IMR-90 (cell line): ENCODE data around the gene C6orf136. TPM values are rescaled to one million over a fixed set of nuclear protein-coding genes. Genes with fewer than 3 reads are reported as not detected.

Experiments
- ATAC-seq: fragments of 200-7000 bp; cut with Tn5 transposase; 2 replicates; pipeline ENCODE4 v1.9.1; 2020; ENCODE audit warnings: low read depth, mild to moderate bottlenecking, moderate library complexity
- BruUV-seq: library from RNA; stranded (reverse); fragments of 400-500 nt; replicated peaks from 2 replicates; lab custom pipeline; 2021; lab: Mats Ljungman, UMichigan
- CTCF ChIA-PET: fragments of 300-600 bp; formaldehyde crosslinking; extraction: SDS; loops from one replicate; lab custom pipeline; 2021; ENCODE audit warnings: antibody characterized with exemption; lab: Yijun Ruan, JAX
- POLR2A ChIA-PET: fragments of 300-600 bp; sonication (Branson Sonifier 250); formaldehyde crosslinking; loops from one replicate; lab custom pipeline; 2022; ENCODE audit warnings: antibody characterized with exemption; ENCODE audit not compliant: unreplicated experiment; lab: Charles Lee
- DNase-seq: peaks from one replicate; pipeline ENCODE4 v3.0.0; 2013
- H2AFZ ChIP-seq: replicated peaks from 2 replicates; pipeline ENCODE3; 2013; ENCODE audit warnings: low read length, mild to moderate bottlenecking; ENCODE audit not compliant: poor library complexity
- H2AK5ac ChIP-seq: 2 replicates; pipeline ENCODE4 v1.6.1; 2013; ENCODE audit warnings: low read depth, low read length, inconsistent platforms
- H2AK9ac ChIP-seq: replicated peaks from 2 replicates; pipeline ENCODE3; 2013; ENCODE audit warnings: mild to moderate bottlenecking, low read depth, low read length, moderate library complexity; ENCODE audit not compliant: poor library complexity
- H2BK120ac ChIP-seq: 2 replicates; pipeline ENCODE4 v1.6.1; 2013; ENCODE audit warnings: low read depth, low read length, inconsistent platforms
- H2BK15ac ChIP-seq: 3 replicates; pipeline ENCODE4 v1.6.1; 2013; ENCODE audit warnings: low read depth, low read length, inconsistent platforms
- H2BK20ac ChIP-seq: 2 replicates; pipeline ENCODE4 v1.6.1; 2013; ENCODE audit warnings: low read depth, mild to moderate bottlenecking, inconsistent platforms, low read length, moderate library complexity
- H2BK5ac ChIP-seq: 2 replicates; pipeline ENCODE4 v1.6.1; 2013; ENCODE audit warnings: mild to moderate bottlenecking, low read depth, low read length, inconsistent platforms; ENCODE audit not compliant: poor library complexity, severe bottlenecking
- H3K14ac ChIP-seq: replicated peaks from 2 replicates; pipeline ENCODE4 v1.6.1; 2013; ENCODE audit warnings: low read depth, low read length, inconsistent platforms
- H3K18ac ChIP-seq: 2 replicates; pipeline ENCODE4 v1.6.1; 2013; ENCODE audit warnings: low read depth, low read length, control low read depth
- H3K23ac ChIP-seq: 2 replicates; pipeline ENCODE4 v1.6.1; 2013; ENCODE audit warnings: low read depth, low read length, inconsistent platforms
- H3K27ac ChIP-seq: 2 replicates; pipeline ENCODE4 v1.5.1; 2013; ENCODE audit warnings: mild to moderate bottlenecking, control low read depth, low read length; ENCODE audit not compliant: insufficient read depth
- H3K27me3 ChIP-seq: 2 replicates; pipeline ENCODE4 v1.6.1; 2013; ENCODE audit warnings: low read length; ENCODE audit not compliant: control insufficient read depth, insufficient read depth
- H3K36me3 ChIP-seq: 2 replicates; pipeline ENCODE4 v1.6.1; 2013; ENCODE audit warnings: low read length, mixed read lengths; ENCODE audit not compliant: control insufficient read depth, insufficient read depth
- H3K4ac ChIP-seq: 2 replicates; pipeline ENCODE4 v1.6.1; 2013; ENCODE audit warnings: low read depth, low read length, inconsistent platforms
- H3K4me1 ChIP-seq: 2 replicates; pipeline ENCODE4 v1.6.1; 2013; ENCODE audit warnings: low read length, mixed read lengths; ENCODE audit not compliant: control insufficient read depth, insufficient read depth
- H3K4me2 ChIP-seq: 2 replicates; pipeline ENCODE4 v1.6.1; 2013; ENCODE audit warnings: low read depth, mild to moderate bottlenecking, control low read depth, low read length, moderate library complexity
- H3K4me3 ChIP-seq: 2 replicates; pipeline ENCODE4 v1.5.1; 2013; ENCODE audit warnings: low read depth, mild to moderate bottlenecking, control low read depth, low read length, moderate library complexity; ENCODE audit not compliant: insufficient read depth
- H3K56ac ChIP-seq: 2 replicates; pipeline ENCODE4 v1.6.1; 2013; ENCODE audit warnings: low read length, inconsistent platforms; ENCODE audit not compliant: insufficient read depth; ENCODE audit errors: extremely low read depth
- H3K79me1 ChIP-seq, 2 experiments: 2 replicates each; pipeline ENCODE4 v1.6.1; 2013; ENCODE audit warnings: low read length in 2 of 2, inconsistent platforms in 1 of 2, low read depth in 1 of 2
- H3K9ac ChIP-seq: 2 replicates; pipeline ENCODE4 v1.6.1; 2013; ENCODE audit warnings: low read depth, low read length, control low read depth
- H3K9me1 ChIP-seq: 2 replicates; pipeline ENCODE4 v1.6.1; 2013; ENCODE audit warnings: low read length, inconsistent platforms; ENCODE audit not compliant: insufficient read depth
- H3K9me3 ChIP-seq: 2 replicates; pipeline ENCODE4 v1.6.1; 2013; ENCODE audit warnings: low read length; ENCODE audit not compliant: control insufficient read depth, insufficient read depth
- H4K20me1 ChIP-seq: 2 replicates; pipeline ENCODE4 v1.6.1; 2013; ENCODE audit warnings: low read length, inconsistent platforms; ENCODE audit not compliant: insufficient read depth
- H4K5ac ChIP-seq: 2 replicates; pipeline ENCODE4 v1.6.1; 2013; ENCODE audit warnings: mild to moderate bottlenecking, low read depth, low read length, control low read depth
- H4K8ac ChIP-seq, 2 experiments: 2 replicates each; pipeline ENCODE4 v1.6.1; 2013; ENCODE audit warnings: low read depth in 2 of 2, low read length in 2 of 2, control low read depth in 1 of 2, inconsistent platforms in 1 of 2
- H4K91ac ChIP-seq: 2 replicates; pipeline ENCODE4 v1.6.1; 2013; ENCODE audit warnings: low read depth, low read length, inconsistent platforms; ENCODE audit not compliant: insufficient read depth
- BHLHE40 ChIP-seq: fragments of 150-350 bp; IDR thresholded peaks from 2 replicates; pipeline ENCODE4 v1.6.1; 2016; ENCODE audit warnings: mild to moderate bottlenecking, low read depth, low read length
- CEBPB ChIP-seq: IDR thresholded peaks from 2 replicates; pipeline ENCODE4 v1.6.1; 2012; ENCODE audit warnings: low read depth, low read length, improper control_type of control experiment
- FOS ChIP-seq: fragments of 150-350 bp; IDR thresholded peaks from 2 replicates; pipeline ENCODE4 v1.6.1; 2016; ENCODE audit warnings: low read depth, low read length
- POLR2A ChIP-seq: IDR thresholded peaks from 2 replicates; pipeline ENCODE4 v1.6.1; 2012; ENCODE audit warnings: mild to moderate bottlenecking, low read depth, low read length
- RAD21 ChIP-seq: IDR thresholded peaks from 2 replicates; pipeline ENCODE4 v1.6.1; 2012; ENCODE audit warnings: low read length, improper control_type of control experiment
- RFX5 ChIP-seq: IDR thresholded peaks from 2 replicates; pipeline ENCODE4 v1.8.0; 2012; ENCODE audit warnings: low read depth, mild to moderate bottlenecking, low read length, moderate library complexity
- SMC3 ChIP-seq: fragments of 150-350 bp; IDR thresholded peaks from 2 replicates; pipeline ENCODE4 v1.6.1; 2016; ENCODE audit warnings: low read depth, mild to moderate bottlenecking, antibody characterized with exemption, low read length, moderate library complexity
- WGBS, 2 experiments: methylation state at CpG; one replicate each; pipeline versions ENCODE4 v1.1.5 to v1.1.7; 2013; ENCODE audit warnings: missing lambda C conversion rate in 2 of 2; ENCODE audit not compliant: insufficient read length in 1 of 2; ENCODE audit errors: extremely low coverage in 2 of 2; 5-methylcytosine and 5-hydroxymethylcytosine counted together
- dilution Hi-C: fragments of 300-500 bp; cut with HindIII; formaldehyde crosslinking; loops from one replicate; pipeline ENCODE4 v1.14.3; 2018; ENCODE audit warnings: low sequenced_read_pairs; ENCODE audit not compliant: unreplicated experiment
- in situ Hi-C: fragments of 300-500 bp; cut with MboI; formaldehyde crosslinking; loops from 3 replicates; pipeline ENCODE4 v1.14.3; 2019; ENCODE audit warnings: low sequenced_read_pairs, inconsistent platforms, mixed read lengths
- intact Hi-C: fragments of 100-400 bp; cut with micrococcal nuclease; formaldehyde crosslinking; loops from 2 replicates; pipeline ENCODE4 v1.10.0; 2022
- polyA plus RNA-seq, 3 experiments: library from polyadenylated mRNA; depleted of rRNA; stranded (reverse); fragments of >200 nt; gene quantifications; 2 replicates each; pipeline ENCODE4 v1.2.3, GENCODE V29; 2012; ENCODE audit warnings: low replicate concordance in 1 of 3
- total RNA-seq: library from RNA; depleted of rRNA; stranded (reverse); fragments of >200 nt; gene quantifications from 2 replicates; pipeline ENCODE4 v1.2.3, GENCODE V29; 2012
- TF ChIP-seq, protein P1 (sequence below): fragments of 150-350 bp; IDR thresholded peaks from 2 replicates; pipeline ENCODE4 v1.6.1; 2017; ENCODE audit warnings: mild to moderate bottlenecking, antibody characterized with exemption, low read length, low read depth
- TF ChIP-seq, protein P2 (sequence below): fragments of 150-350 bp; IDR thresholded peaks from 2 replicates; pipeline ENCODE4 v1.6.1; 2016; ENCODE audit warnings: low read depth, mild to moderate bottlenecking, low read length, moderate library complexity, borderline replicate concordance
- TF ChIP-seq, protein P3 (sequence below): conservative IDR thresholded peaks from 2 replicates; pipeline ENCODE4 v1.5.1; 2012; ENCODE audit warnings: mild to moderate bottlenecking, low read depth, low read length, improper control_type of control experiment

The C6orf136 gene
- total and polyA plus RNA-seq, 2 of the 4 experiments (the other 2 are of a cell fraction) = 1.1 to 11.7 TPM

DNA sequence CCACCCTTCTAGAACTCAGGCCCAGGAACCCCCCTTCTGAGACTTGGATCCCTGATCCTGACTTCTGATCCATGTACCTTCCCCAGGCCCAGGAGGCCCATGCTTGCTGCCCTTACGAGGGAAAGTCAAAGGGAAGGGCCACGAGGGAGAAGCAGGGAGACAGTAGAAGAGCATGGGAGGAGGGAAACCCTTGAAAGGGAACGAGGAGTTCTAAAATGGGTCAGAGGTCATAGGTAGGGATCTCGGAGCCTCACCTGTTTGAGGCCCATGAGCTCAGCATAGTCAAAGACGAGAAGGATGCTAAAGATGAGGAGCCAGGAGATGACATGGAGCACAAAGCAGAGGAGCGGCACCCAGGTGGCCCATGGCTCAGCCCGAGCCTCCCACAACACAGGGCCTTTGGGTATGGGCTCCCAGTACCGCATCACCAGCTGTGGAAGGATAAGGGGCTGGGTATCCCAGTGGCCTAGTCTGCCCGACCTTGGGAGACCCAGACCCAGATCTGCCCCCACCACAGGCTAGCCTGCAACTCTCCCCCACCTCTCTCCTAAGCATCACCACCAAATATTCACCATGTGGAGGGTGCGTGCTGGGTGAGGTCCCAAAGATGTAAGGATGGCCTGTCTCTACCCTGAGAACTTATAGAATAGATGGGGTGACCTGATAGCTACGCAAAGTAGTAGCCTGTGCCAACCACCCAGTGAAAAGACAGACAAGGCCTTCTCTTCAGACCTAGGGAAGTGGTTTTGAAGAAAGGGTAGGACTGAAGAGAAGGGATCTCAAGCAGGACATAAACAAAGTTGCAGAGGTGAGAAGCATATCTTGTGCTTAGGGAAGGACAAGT is 42.3 kb downstream of the C6orf136 start (continued):
- TF ChIP-seq SMC3 = no peak

DNA sequence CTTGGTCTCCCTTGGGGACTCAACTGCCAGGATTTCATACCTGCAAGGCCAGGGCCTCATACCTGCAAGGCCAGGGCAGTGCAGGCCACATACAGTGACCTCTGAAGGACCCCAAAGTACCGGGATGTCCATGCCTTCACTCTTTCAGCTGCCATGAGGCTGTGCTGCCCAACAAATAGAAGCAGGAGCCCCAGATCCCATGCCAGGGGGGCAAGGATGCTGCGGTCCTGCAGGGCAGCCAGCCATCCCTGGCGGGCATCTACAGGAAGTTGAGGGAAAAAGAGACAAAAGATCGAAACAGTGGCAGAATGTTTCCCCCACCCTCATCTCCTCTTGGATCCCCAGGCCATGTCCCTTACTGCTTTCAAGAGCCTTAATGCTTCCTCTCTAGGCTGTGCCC is 43.1 kb downstream of the C6orf136 start:
- peak overlapping the region; percentile 43; the same call in 1 of the 2 replicates for H3K18ac ChIP-seq
- intact Hi-C loops = no loop called here
- H4K91ac ChIP-seq = peak overlapping the region; percentile 83
- H3K27me3 ChIP-seq = no peaks in the 10 kb centered on the region
- peaks cover 18 to 37% of the 10 kb centered on the region in 2 experiments; a peak in 3 of 4 replicates for H3K79me1 ChIP-seq
- no CpG with 5 or more reads among the region's 4 CpGs for WGBS, 2 experiments
- H3K23ac ChIP-seq = peak overlapping the region; percentile 98
- no peak for TF ChIP-seq RAD21
- TF ChIP-seq RFX5 = no peak
- no peak for TF ChIP-seq FOS
- TF ChIP-seq POLR2A = no peak
- TF ChIP-seq, protein P1, sequence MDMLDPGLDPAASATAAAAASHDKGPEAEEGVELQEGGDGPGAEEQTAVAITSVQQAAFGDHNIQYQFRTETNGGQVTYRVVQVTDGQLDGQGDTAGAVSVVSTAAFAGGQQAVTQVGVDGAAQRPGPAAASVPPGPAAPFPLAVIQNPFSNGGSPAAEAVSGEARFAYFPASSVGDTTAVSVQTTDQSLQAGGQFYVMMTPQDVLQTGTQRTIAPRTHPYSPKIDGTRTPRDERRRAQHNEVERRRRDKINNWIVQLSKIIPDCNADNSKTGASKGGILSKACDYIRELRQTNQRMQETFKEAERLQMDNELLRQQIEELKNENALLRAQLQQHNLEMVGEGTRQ = no peak
- TF ChIP-seq SMC3 = no peak
- TF ChIP-seq CEBPB = no peak
- TF ChIP-seq BHLHE40 = no peak
- TF ChIP-seq, protein P2, sequence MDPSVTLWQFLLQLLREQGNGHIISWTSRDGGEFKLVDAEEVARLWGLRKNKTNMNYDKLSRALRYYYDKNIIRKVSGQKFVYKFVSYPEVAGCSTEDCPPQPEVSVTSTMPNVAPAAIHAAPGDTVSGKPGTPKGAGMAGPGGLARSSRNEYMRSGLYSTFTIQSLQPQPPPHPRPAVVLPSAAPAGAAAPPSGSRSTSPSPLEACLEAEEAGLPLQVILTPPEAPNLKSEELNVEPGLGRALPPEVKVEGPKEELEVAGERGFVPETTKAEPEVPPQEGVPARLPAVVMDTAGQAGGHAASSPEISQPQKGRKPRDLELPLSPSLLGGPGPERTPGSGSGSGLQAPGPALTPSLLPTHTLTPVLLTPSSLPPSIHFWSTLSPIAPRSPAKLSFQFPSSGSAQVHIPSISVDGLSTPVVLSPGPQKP = no peak
- TF ChIP-seq, protein P3, sequence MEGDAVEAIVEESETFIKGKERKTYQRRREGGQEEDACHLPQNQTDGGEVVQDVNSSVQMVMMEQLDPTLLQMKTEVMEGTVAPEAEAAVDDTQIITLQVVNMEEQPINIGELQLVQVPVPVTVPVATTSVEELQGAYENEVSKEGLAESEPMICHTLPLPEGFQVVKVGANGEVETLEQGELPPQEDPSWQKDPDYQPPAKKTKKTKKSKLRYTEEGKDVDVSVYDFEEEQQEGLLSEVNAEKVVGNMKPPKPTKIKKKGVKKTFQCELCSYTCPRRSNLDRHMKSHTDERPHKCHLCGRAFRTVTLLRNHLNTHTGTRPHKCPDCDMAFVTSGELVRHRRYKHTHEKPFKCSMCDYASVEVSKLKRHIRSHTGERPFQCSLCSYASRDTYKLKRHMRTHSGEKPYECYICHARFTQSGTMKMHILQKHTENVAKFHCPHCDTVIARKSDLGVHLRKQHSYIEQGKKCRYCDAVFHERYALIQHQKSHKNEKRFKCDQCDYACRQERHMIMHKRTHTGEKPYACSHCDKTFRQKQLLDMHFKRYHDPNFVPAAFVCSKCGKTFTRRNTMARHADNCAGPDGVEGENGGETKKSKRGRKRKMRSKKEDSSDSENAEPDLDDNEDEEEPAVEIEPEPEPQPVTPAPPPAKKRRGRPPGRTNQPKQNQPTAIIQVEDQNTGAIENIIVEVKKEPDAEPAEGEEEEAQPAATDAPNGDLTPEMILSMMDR = no peak
- peak overlapping the region; percentile 99 for H3K27ac ChIP-seq
- H3K9me3 ChIP-seq = no peaks in the 10 kb centered on the region
- peak overlapping the region; percentile 90; the same call in 1 of the 3 replicates for H2BK15ac ChIP-seq
- peak overlapping the region; percentile 97 for H3K14ac ChIP-seq
- dilution Hi-C loops = no loop called here
- peak overlapping the region; percentile 98 for H2AFZ ChIP-seq
- in situ Hi-C loops = no loop called here
- H3K4me1 ChIP-seq = peaks cover 21% of the 10 kb centered on the region
- H2BK20ac ChIP-seq = peak overlapping the region; percentile 59; the same call in 1 of the 2 replicates
- H4K8ac ChIP-seq = peak overlapping the region; percentile 62 to 87
- peaks cover 7% of the 10 kb centered on the region for H3K36me3 ChIP-seq
- no TSS peak for BruUV-seq
- DNase-seq (no peak), ATAC-seq (no peak)
- H4K20me1 ChIP-seq = peaks cover 13% of the 10 kb centered on the region
- POLR2A ChIA-PET = interaction anchor here (1.5 kb wide), 1 partner anchor 29 kb away, joined by 5 read pairs; no protein-coding TSS in a partner anchor
- H3K9me1 ChIP-seq = peaks cover 13% of the 10 kb centered on the region
- H2BK5ac ChIP-seq = peak overlapping the region; percentile 78
- peak overlapping the region; percentile 89 for H3K4me2 ChIP-seq
- H3K9ac ChIP-seq = peak overlapping the region; percentile 97
- H3K56ac ChIP-seq = peak overlapping the region; percentile 91
- peak overlapping the region; percentile 98 for H3K4ac ChIP-seq
- peak overlapping the region; percentile 89 for H3K4me3 ChIP-seq
- H2BK120ac ChIP-seq = peak overlapping the region; percentile 86
- peak overlapping the region; percentile 98 for H2AK5ac ChIP-seq
- peak overlapping the region; percentile 35 for H4K5ac ChIP-seq
- peak overlapping the region; percentile 98 for H2AK9ac ChIP-seq
- CTCF ChIA-PET = interaction anchor here (0.6 kb wide), 1 partner anchor 33 kb away, joined by 4 read pairs; no protein-coding TSS in a partner anchor
